WERI-Rb-1 (cell line): ENCODE measurements around the gene TAF1B.

ENCODE experiments used
- DNase-seq: peaks from one replicate; pipeline ENCODE4 v3.0.0-alpha.2; 2020
- H3K27ac ChIP-seq: fragments of 250-450 bp; sonication (Bioruptor Pico); 2 replicates; pipeline ENCODE4 v1.5.1; 2020; ENCODE audit warnings: mild to moderate bottlenecking, moderate library complexity
- H3K27me3 ChIP-seq: fragments of 250-450 bp; sonication (Bioruptor Pico); 2 replicates; pipeline ENCODE4 v1.5.1; 2021; ENCODE audit warnings: mild to moderate bottlenecking, low read depth, moderate library complexity; ENCODE audit not compliant: insufficient read depth, severe bottlenecking
- H3K36me3 ChIP-seq: fragments of 250-450 bp; sonication (Bioruptor Pico); 2 replicates; pipeline ENCODE4 v1.5.1; 2020; ENCODE audit warnings: mild to moderate bottlenecking, moderate library complexity
- H3K4me3 ChIP-seq: 2 replicates; pipeline ENCODE4 v1.5.1; 2011; ENCODE audit warnings: low read depth, mild to moderate bottlenecking, control low read depth, low read length
- H3K9me3 ChIP-seq: fragments of 250-450 bp; sonication (Bioruptor Pico); 2 replicates; pipeline ENCODE4 v1.5.1; 2021; ENCODE audit warnings: mild to moderate bottlenecking, moderate library complexity; ENCODE audit not compliant: severe bottlenecking
- TF ChIP-seq, protein P1 (sequence below): IDR thresholded peaks from 2 replicates; pipeline ENCODE4 v1.5.1; 2011; ENCODE audit warnings: low read depth, mild to moderate bottlenecking, control low read depth, inconsistent platforms, low read length

TAF1B gene

DNA sequence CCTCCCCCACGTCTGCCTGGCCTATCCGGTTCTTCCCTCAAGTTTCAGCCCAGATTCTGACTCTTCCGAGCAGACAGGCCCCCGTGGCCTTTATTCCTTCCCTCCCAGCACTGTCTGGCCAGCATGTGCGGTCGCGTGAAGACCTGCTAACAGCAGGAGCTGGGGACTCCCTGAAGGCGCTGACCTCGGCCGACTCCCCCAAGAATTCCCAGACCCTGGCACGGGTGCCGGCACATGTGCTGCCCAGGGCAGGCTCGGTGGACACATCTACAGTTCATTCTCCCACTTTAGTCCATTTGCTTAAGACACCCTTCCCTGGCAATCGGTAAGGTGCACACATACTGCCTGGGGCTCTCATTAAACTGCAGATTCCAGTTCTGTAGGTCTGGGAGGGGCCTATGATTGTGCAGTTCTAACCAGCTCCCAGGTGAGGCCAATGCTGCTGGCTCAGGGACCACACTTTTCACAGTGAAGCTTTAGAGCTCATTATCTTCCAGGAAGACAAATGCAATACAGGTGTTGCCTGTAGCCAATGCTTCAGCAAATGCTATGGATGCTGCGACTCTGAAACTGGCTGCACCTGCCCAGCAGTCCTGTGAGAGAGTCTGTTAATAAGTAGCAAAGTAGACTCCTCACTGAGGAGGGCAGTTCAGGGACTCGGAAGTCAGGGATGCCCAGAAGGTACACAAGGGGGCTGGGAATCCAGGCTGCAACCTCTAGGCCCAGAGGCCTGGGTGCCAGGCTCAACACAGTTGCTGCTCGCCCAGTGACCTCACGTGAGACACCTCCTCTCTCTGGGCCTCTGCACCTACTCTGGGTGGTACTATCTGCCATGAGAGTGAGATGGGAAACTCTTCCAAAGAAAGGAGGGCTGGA is 45.4 kb upstream of the TAF1B start:
- H3K4me3 ChIP-seq = no peak overlapping the region
- no peaks in the 10 kb centered on the region for H3K27me3 ChIP-seq
- no peaks in the 10 kb centered on the region for H3K36me3 ChIP-seq
- DNase-seq = peak; percentile 8
- TF ChIP-seq, protein P1, sequence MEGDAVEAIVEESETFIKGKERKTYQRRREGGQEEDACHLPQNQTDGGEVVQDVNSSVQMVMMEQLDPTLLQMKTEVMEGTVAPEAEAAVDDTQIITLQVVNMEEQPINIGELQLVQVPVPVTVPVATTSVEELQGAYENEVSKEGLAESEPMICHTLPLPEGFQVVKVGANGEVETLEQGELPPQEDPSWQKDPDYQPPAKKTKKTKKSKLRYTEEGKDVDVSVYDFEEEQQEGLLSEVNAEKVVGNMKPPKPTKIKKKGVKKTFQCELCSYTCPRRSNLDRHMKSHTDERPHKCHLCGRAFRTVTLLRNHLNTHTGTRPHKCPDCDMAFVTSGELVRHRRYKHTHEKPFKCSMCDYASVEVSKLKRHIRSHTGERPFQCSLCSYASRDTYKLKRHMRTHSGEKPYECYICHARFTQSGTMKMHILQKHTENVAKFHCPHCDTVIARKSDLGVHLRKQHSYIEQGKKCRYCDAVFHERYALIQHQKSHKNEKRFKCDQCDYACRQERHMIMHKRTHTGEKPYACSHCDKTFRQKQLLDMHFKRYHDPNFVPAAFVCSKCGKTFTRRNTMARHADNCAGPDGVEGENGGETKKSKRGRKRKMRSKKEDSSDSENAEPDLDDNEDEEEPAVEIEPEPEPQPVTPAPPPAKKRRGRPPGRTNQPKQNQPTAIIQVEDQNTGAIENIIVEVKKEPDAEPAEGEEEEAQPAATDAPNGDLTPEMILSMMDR = no peak
- no peaks in the 10 kb centered on the region for H3K9me3 ChIP-seq
- no peak overlapping the region for H3K27ac ChIP-seq

DNA sequence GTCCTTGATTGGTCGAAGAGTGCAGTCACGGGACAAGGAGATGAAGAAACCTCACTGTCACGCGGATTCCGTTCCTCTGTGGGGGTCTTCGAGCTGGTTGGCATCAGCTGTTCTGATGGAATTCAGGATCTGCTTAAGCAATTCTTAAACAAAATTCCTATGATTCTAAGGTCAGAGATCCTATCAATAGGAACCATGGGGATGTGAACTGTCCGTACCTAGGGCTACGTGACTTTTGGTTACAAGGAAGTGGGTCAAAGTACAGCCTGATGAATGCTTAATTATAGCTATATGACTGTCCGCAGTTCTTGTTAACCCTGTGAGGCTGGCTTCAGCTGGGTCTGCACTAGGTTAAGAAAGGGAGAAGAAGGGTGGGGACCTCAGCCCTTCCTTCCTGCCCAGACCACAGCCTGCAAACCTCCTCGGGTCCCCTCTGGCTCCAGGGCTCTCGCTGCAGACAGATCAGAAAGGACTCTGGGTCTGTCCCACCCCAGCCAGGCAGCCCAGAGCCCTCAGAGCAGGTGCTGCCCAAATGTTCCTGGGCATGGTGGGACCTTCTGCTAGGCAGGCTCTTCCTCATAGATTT is 44.2 kb upstream of the TAF1B start:
- no peak overlapping the region for H3K4me3 ChIP-seq
- no peak overlapping the region for H3K27ac ChIP-seq
- H3K9me3 ChIP-seq = no peaks in the 10 kb centered on the region
- H3K27me3 ChIP-seq = no peaks in the 10 kb centered on the region
- TF ChIP-seq, protein P1 = no peak
- H3K36me3 ChIP-seq = no peaks in the 10 kb centered on the region
- no peak for DNase-seq

DNA sequence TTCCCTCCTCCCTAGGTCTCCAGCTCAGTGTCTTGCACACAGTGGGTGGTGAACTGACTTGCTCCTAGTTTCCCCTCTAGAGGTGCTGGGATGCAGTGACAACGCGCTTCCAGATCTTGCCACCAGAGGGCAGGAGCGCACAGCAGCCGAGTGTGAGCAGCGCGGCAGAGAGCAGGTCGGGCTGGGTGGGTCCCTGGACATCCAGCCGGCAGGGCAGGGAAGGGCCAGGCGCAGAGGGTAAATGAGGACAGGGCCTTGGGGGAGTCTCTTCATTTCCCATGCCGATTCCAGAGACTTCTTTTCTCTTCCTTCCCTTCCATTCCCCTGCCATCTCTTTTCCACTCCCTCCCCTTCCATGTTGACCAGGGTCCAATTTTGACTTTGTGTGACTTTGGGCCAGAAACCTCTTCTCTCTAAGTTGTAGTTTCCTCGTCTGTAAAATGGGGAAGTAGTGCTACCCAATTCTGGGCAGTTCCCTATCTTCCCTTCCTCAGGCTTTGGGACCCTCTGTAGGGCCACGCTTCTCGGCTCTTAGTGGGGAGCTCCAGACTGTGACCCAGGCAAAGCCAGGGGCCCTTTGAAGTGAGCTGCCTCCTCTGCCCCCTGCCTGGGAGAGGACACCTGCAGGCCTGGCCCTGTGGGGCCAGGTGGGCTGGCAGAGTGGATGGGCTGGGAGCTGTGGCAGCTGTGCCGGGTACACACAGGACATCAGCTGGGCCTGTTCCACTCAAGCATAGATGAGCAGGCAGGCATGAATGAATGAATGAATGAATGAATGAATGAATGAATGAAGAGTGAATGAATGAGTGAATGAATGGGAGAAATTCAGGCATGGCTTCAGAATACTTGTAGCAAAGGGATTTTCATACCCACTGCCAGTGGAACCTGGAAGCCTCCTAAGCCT is 43.3 kb upstream of the TAF1B start:
- H3K27me3 ChIP-seq = no peaks in the 10 kb centered on the region
- TF ChIP-seq, protein P1 = peak; percentile 100
- DNase-seq = peak; percentile 95
- no peaks in the 10 kb centered on the region for H3K36me3 ChIP-seq
- no peak overlapping the region for H3K27ac ChIP-seq
- H3K9me3 ChIP-seq = peaks cover 5% of the 10 kb centered on the region
- H3K4me3 ChIP-seq = no peak overlapping the region

DNA sequence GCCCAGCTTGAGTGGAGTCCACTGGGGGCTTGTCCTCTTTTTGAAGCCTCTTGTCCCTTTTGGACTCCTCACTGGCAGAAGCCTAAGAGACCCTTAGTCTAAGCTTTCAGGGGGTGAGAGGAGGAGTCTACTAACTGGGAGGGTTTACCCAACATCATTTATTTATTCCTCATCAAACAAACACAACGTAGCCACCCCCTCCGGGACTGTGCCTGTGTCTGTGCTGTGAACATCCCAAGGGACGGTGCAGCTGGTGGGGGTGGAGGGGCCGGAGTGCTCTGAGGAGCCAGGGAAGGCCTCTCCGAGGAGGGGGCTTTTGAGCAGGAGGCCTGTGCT is 42.7 kb upstream of the TAF1B start:
- Histone ChIP-seq H3K4me3 (no peak overlapping the region), H3K27me3 (no peaks in the 10 kb centered on the region), H3K9me3 (peaks cover 5% of the 10 kb centered on the region), H3K27ac (peak overlapping the region; percentile 65; the same call in 1 of the 2 replicates), H3K36me3 (no peaks in the 10 kb centered on the region)
- TF ChIP-seq, protein P1 = no peak
- DNase-seq = peak; percentile 23

DNA sequence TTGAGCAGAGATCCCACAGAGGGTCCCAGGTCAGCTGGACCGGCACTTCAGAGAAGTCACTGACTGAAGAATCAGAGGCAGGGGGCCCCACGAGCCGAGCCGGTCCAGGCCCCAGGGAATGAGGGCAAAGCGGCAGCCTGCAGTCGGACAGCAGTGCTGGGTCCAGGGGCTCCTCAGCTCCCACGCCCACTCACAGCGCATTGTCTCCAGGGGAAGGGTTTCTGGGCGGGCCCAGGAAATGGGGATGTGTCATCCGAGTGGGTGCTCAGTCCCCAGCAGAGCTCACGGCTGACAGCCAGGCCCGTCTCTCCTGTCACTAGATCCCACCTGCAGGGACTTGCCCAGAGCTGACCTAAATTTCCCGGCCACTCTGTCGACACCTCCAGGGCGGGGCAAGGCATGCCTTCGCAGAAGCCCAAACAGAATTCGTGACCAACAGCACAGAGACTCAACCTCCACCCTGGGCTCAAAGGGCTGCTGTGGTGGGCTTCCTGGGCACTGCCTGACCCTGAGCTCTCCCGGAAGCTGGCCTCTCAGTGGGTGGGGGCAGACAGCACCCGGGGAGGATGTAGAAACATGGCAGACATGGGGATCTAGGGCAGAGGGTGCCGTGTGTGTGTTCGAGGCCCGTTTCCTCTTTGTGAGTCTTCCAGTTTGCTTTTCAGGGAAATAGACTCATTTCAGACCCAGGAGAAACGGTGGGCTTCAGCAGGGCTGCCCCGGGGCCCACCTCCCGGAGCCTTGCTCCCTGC is 42.1 kb upstream of the TAF1B start:
- DNase-seq = peak; percentile 55
- no peaks in the 10 kb centered on the region for H3K36me3 ChIP-seq
- H3K27ac ChIP-seq = peak overlapping the region; percentile 65
- TF ChIP-seq, protein P1 = no peak
- no peaks in the 10 kb centered on the region for H3K27me3 ChIP-seq
- no peak overlapping the region for H3K4me3 ChIP-seq
- peaks cover 5% of the 10 kb centered on the region for H3K9me3 ChIP-seq
